GM10248 (cell line): ENCODE data around the gene IL32.
"Not testable (repeated sequence)": the region's sequence is repeated elsewhere in the genome, so short reads cannot be mapped to it uniquely, and the experiment has no call there.

Source experiments
- CTCF ChIA-PET: fragments of 300-600 bp; sonication (Branson Sonifier 250); formaldehyde crosslinking; extraction: SDS; loops from one replicate; lab custom pipeline; 2021; ENCODE audit warnings: antibody characterized with exemption; lab: Yijun Ruan, JAX
- POLR2A ChIA-PET: fragments of 350-650 bp; sonication (Branson Sonifier 250); formaldehyde crosslinking; extraction: SDS; loops from one replicate; lab custom pipeline; 2020; ENCODE audit warnings: antibody characterized with exemption; lab: Yijun Ruan, JAX
- DNase-seq: peaks from one replicate; pipeline ENCODE4 v3.0.0; 2012; ENCODE audit errors: extremely low spot score
- TF ChIP-seq, protein P1 (sequence below): IDR thresholded peaks from 2 replicates; pipeline ENCODE4 v1.5.1; 2012; ENCODE audit warnings: mild to moderate bottlenecking, low read depth; ENCODE audit errors: extremely low read depth, missing control alignments, control extremely low read depth

The IL32 gene

DNA sequence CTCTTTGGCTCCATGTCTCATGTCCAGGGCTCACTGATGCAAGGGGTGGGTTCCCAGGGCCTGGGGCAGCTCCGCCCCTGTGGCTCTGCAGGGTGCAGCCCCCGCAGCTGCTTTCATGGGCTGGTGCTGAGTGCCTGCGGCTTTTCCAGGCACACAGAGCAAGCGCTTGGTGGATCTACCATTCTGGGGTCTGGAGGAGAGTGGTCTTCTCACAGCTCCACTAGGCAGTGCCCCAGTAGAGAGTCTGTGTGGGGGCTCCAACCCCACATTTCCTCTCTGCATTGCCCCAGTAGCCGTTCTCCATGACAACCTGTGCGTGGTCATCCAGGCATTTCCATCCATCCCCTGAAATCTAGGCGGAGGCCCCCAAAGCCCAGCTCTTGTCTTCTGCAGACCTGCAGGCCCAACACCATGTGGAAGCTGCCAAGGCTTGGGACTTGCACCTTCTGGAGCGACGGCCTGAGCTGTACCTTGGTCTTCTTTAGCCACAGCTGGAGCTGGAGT lies 5.2 kb downstream of the IL32 start:
- POLR2A ChIA-PET, result no interaction called here
- TF ChIP-seq, protein P1, sequence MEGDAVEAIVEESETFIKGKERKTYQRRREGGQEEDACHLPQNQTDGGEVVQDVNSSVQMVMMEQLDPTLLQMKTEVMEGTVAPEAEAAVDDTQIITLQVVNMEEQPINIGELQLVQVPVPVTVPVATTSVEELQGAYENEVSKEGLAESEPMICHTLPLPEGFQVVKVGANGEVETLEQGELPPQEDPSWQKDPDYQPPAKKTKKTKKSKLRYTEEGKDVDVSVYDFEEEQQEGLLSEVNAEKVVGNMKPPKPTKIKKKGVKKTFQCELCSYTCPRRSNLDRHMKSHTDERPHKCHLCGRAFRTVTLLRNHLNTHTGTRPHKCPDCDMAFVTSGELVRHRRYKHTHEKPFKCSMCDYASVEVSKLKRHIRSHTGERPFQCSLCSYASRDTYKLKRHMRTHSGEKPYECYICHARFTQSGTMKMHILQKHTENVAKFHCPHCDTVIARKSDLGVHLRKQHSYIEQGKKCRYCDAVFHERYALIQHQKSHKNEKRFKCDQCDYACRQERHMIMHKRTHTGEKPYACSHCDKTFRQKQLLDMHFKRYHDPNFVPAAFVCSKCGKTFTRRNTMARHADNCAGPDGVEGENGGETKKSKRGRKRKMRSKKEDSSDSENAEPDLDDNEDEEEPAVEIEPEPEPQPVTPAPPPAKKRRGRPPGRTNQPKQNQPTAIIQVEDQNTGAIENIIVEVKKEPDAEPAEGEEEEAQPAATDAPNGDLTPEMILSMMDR, result no peak
- no peak for DNase-seq
- CTCF ChIA-PET, result interaction anchor here (0.9 to 1.5 kb wide), 4 partner anchors 12 to 59 kb away, joined by 3 to 6 read pairs (median 3); no protein-coding TSS in a partner anchor

DNA sequence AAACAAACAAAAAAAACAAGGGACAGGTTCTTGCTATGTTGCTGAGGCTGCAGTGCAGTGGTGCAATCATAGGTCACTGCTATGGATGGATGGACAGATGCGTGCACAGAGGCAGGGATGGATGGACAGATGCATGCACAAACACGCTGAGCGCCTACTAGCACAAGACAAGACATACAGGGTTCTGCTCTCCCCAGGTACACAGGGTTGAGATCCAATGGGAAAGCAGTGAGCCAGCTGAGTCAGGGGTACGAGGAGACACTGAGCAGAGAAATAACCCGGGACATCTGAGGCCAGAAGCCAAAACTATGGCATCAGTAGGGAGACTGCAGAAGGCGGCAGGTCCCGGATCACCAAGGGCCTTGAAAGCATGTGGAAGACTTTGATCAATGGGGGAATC lies 6.2 kb downstream of the IL32 start:
- TF ChIP-seq, protein P1, result no peak
- CTCF ChIA-PET, result interaction anchor here (1.2 kb wide), 1 partner anchor 58 kb away, joined by 3 read pairs; no protein-coding TSS in a partner anchor
- DNase-seq, result no peak
- POLR2A ChIA-PET, result no interaction called here

DNA sequence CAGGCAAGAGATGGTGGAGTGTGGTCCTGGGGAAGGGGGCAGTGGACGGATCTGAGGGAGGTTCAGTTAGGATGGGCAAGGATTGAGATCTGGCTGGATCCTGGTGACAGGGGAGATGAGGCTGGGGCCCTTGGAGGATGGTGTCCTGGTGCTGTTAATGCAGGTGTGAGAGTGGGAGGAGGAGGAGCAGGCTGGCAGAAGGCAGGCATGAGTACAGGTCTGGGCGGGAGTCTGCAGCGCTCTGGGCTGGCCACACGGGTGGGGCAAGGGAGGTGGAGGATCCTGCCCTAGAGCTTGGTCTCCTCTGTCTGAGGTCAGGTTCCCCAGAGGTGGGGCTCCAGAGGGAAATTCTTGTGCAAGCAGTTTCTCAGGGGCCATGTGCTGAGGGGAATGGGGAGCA lies 6.7 kb downstream of the IL32 start:
- POLR2A ChIA-PET, CTCF ChIA-PET, DNase-seq: not testable (repeated sequence)

DNA sequence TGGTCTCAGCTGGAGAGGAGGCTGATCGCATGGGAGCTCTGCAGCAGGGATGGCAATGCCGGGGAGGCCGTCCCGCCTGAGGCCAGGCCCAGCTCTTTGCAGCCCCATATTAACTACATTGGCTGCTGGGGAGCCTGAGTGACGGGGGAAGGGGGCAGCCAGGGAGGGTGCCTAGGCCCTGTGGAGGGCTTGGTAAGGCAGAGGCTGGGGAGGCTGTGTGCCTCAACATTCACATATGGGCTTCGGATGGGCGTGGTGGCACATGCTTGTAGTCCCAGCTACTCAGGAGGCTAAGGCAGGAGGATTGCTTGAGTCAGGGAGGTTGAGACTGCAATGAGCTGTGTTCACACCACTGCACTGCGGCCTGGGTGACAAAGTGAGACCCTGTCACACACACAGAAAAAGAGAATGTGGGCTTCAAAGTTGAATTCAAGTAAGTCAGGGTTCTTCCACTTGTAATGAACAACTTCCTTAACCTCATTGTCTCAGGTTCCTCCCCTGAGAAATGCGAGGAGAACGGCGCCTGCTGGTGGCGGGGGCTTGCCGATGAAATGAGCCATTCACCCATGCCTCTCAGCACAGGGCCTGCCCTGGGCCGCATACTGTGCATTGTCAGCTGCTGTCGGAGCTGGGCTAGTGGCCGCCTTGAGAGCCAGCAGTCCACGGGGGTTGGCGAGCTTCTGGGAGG lies 7.3 kb downstream of the IL32 start:
- CTCF ChIA-PET, POLR2A ChIA-PET, DNase-seq: not testable (repeated sequence)
- TF ChIP-seq, protein P1, result peak; percentile 21

DNA sequence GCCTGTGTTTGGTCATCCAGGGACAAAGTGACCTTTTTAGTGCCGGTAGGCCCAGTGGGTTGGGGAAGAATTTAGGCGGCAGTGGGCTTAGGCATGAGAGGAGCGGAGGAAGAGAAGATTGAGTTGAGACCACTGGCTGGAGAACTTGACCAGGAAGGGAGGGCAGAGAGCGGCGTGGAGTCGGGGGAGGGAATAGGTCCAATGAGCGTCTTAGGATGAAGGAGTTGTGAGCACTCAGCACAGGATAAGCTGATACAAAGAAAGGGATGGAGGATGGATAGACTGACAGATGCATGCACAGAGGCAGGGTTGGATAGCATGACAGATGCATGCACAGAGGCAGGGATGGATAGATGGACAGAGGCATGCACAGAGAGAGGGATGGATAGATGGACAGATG lies 8.0 kb downstream of the IL32 start:
- TF ChIP-seq, protein P1, result no peak

DNA sequence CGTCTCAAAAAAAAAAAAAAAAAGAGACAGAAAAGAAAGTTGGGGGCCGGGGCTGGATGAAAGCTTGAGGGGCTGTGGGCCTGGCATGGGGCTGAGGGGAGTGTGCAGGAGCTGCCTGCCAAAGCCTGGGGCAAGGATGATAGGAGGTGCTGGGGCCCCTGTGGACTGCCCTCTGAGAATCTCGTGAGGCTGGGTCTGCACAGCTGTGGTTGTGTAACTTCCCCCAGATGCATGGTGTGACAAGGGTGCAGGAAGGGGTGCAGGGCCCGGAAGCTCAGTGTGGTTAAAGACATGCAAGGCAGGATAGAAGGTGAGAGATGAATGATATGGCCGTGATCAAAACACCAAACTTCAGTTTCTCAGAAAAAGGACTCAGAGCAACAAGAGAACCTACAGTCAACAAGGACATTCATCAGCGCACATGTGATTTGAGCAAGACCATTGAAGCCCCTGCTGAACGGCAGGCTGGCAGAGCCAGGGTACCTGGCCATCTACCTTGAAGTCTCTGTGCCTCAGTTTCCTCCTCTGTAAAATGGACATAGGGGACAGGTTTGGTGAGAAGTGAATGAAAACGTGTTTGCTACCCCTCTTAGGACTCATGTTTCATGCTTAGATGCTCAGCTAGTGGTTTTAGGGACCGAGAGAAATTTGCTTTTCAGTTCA lies 9.6 kb downstream of the IL32 start:
- peak; percentile 65 for DNase-seq
- ChIA-PET CTCF (interaction anchor here (1.0 to 5.3 kb wide), 8 partner anchors 9 to 54 kb away, joined by 3 to 38 read pairs (median 13); partner anchors contain the start of gene ZSCAN10), POLR2A (interaction anchor here (0.5 to 1.1 kb wide), 3 partner anchors 8 to 70 kb away, joined by 3 read pairs; no protein-coding TSS in a partner anchor)
- TF ChIP-seq, protein P1, result no peak

More for the DNA sequence above, 8.0 kb downstream of the IL32 start:
- CTCF ChIA-PET, result no interaction called here
- POLR2A ChIA-PET, result no interaction called here
- DNase-seq, result no peak
